ENCODE results near the gene DFFA. TPM values are rescaled to one million over a fixed set of nuclear protein-coding genes. Genes with fewer than 3 reads are reported as not detected.

The DFFA gene
- total RNA-seq, 3 donors from 2014 or later (not counting 1 experiment from before 2014, with no cell fraction given) = 17.5 to 21.8 (median 21.5) TPM

GRCh38 chr1:10449751-10450150 lies 22.6 kb downstream of the DFFA start, which contains the start of gene CORT:
CORT (plus strand) TSS chr1:10450031; CDS start chr1:10450224, 193 bp downstream.
- DNase-seq (no peak), ATAC-seq (no peak)
- Mint-ChIP-seq H3K4me3 (no peak within 1 kb of the TSS), H3K36me3 (no peaks in the 10 kb centered on the region), H3K9me3 (no peaks in the 10 kb centered on the region), H3K4me1 (peaks cover 6 to 7% of the 10 kb centered on the region in 2 donors), H3K27me3 (ENCODE audit: low read depth in 2 of 2) (peaks cover 5 to 20% of the 10 kb centered on the region in 2 donors), H3K27ac (no peak within 1 kb of the TSS)
- intact Hi-C loops (cut with micrococcal nuclease) = no loop called here
- Histone ChIP-seq H3K9me3 (ENCODE audit: control insufficient read depth, insufficient read depth, low read length) (peaks cover 4% of the 10 kb centered on the region), H3K4me3 (ENCODE audit: low read length) (no peak within 1 kb of the TSS), H3K27ac (ENCODE audit: low read length) (no peak within 1 kb of the TSS), H3K4me1 (ENCODE audit: control insufficient read depth, insufficient read depth, low read length) (no peaks in the 10 kb centered on the region), H3K36me3 (ENCODE audit: control insufficient read depth, insufficient read depth, low read length) (no peaks in the 10 kb centered on the region), H3K27me3 (ENCODE audit: control insufficient read depth, insufficient read depth, low read length) (no peaks in the 10 kb centered on the region)
- 90% methylated on average over 10 of the region's 10 CpGs for WGBS (ENCODE audit: insufficient coverage)
- no peak for TF ChIP-seq CTCF (IDR thresholded peaks at IDR 0.05)

GRCh38 chr1:10446790-10447422 lies 25.4 kb downstream of the DFFA start:
- Mint-ChIP-seq H3K4me1 (peaks cover 6 to 7% of the 10 kb centered on the region in 2 donors), H3K36me3 (no peaks in the 10 kb centered on the region), H3K27me3 (ENCODE audit: low read depth in 2 of 2) (peaks cover 5 to 20% of the 10 kb centered on the region in 2 donors), H3K4me3 (peak overlapping the region; percentile 4), H3K27ac (no peak overlapping the region), H3K9me3 (no peaks in the 10 kb centered on the region)
- TF ChIP-seq CTCF (IDR thresholded peaks at IDR 0.05) = no peak
- WGBS (ENCODE audit: insufficient coverage) = 81% methylated on average over 7 of the region's 7 CpGs
- Histone ChIP-seq H3K9me3 (ENCODE audit: control insufficient read depth, insufficient read depth, low read length) (no peaks in the 10 kb centered on the region), H3K27me3 (ENCODE audit: control insufficient read depth, insufficient read depth, low read length) (no peaks in the 10 kb centered on the region), H3K4me3 (ENCODE audit: low read length) (no peak overlapping the region), H3K27ac (ENCODE audit: low read length) (no peak overlapping the region), H3K4me1 (ENCODE audit: control insufficient read depth, insufficient read depth, low read length) (no peaks in the 10 kb centered on the region), H3K36me3 (ENCODE audit: control insufficient read depth, insufficient read depth, low read length) (no peaks in the 10 kb centered on the region)
- no peak for DNase-seq
- ATAC-seq = peak; percentile 54 to 76 (median 68)
- intact Hi-C loops (cut with micrococcal nuclease) = no loop called here

GRCh38 chr1:10444795-10445397 lies 27.4 kb downstream of the DFFA start:
- H3K9me3 Mint-ChIP-seq = no peaks in the 10 kb centered on the region
- Histone ChIP-seq H3K36me3 (ENCODE audit: control insufficient read depth, insufficient read depth, low read length) (no peaks in the 10 kb centered on the region), H3K27ac (ENCODE audit: low read length) (no peak overlapping the region), H3K27me3 (ENCODE audit: control insufficient read depth, insufficient read depth, low read length) (no peaks in the 10 kb centered on the region), H3K9me3 (ENCODE audit: control insufficient read depth, insufficient read depth, low read length) (no peaks in the 10 kb centered on the region), H3K4me3 (ENCODE audit: low read length) (no peak overlapping the region), H3K4me1 (ENCODE audit: control insufficient read depth, insufficient read depth, low read length) (no peaks in the 10 kb centered on the region)
- peaks cover 2 to 4% of the 10 kb centered on the region in 2 donors for H3K27me3 Mint-ChIP-seq (ENCODE audit: low read depth in 2 of 2)
- H3K36me3 Mint-ChIP-seq = no peaks in the 10 kb centered on the region
- TF ChIP-seq CTCF (IDR thresholded peaks at IDR 0.05) = no peak
- H3K4me1 Mint-ChIP-seq = peaks cover 6 to 7% of the 10 kb centered on the region in 2 donors
- H3K27ac Mint-ChIP-seq = no peak overlapping the region
- no peak for ATAC-seq
- WGBS (ENCODE audit: insufficient coverage) = 90% methylated on average over 7 of the region's 7 CpGs
- intact Hi-C loops (cut with micrococcal nuclease) = no loop called here
- H3K4me3 Mint-ChIP-seq = no peak overlapping the region
- DNase-seq = no peak
